GM19395 (cell line): Measurements from ENCODE around the gene LRRC8A.

Experiments
- ATAC-seq: cut with Tn5 transposase; IDR thresholded peaks from one replicate; pipeline ENCODE4 v1.9.1; 2021; ENCODE audit warnings: mild to moderate bottlenecking, moderate library complexity; ENCODE audit not compliant: unreplicated experiment

The LRRC8A gene

DNA sequence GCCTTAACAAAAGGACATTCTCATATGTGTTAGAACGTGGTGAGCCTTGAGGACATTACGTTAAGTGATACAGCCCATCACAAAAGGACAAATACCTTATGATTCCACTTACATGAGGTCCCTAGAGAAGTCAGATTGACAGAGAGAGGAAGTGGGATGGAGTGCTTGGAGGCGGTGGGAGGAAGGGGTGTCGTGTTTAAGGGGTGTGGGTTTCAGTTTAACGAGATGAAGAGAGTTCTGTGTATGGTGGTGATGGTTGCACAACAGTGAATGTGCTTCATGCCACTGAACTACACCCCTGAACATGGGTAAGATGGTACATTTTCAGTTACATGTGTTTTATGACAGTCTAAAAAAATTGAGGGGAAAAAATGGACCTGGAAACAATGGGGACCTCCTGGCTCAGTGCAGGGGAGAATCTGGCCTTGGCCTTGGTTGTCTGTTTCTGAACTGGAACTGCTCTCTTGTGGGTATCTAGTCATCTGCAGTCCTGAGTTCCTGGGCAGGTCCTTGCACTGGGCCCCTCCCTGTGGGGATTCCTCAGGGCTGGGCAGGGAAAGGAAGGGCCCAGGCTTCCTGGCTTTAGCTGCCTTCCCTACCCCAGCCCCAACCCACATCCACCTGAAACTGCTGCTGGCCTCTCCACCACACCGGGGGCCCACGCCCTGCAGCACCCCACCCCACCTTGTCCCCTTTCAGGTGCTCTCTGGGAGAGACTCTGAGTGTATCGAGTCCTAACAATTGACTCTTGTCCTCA is 17.8 kb downstream of the LRRC8A start:
- ATAC-seq: no peak

- ATAC-seq: no peak
Observed at GRCh38 chr9:128901379-128901778, 19.4 kb downstream of the LRRC8A start.

DNA sequence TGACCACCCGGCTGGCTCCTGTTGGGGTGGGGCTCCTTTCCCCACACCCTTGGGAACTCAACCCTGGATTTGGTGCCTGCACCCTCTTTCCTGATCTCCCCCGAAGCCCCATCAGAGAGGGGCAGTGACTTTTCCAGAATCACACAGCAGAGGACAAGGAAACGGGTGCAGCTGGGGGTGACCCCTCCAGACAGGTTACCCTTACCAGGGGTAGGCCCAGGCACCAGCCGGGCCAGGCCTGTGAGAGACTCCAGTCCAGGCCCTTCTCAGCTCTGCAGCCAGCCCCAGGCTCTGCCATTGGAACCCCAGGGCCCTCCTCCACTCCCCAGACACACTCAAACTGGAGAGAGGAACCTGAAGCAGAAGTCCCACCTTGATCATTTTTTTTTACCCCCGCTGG is 19.9 kb downstream of the LRRC8A start:
- peak; percentile 19 for ATAC-seq

DNA sequence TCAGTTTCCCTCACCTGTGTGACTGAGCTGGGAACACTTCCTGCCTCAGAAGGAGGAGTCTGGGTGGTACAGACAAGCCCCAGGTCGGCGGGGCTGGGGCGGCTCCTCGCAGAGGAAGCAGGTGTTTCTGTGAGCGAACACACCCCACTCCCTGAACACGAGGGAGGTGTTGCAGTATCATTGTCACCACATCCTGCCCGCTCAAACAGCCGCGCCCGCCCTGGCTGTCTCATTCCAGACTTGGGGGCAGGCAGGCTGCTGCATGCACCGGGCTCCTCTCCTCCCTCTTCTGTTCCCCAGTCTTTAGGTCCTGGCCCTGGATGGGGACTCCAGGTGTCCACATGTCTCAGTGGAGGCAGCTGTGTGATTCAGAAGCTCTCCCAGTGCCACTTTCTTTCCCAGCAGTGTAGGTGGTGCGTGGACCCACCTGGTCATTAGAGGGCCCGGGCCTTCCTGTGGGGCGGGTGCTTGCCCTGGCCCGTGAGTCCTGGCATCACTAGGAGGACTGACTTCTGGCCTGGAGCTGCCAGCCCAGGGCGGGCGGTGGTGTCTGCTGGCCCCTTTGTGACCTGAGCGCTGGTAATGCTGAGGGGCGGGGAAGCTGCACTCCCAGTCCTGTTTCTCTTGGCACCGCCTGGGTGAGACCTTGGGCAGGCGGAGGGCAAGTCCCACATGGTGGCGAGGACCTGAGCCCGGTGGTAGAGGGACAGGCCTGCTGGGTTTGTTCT is 20.6 kb downstream of the LRRC8A start:
- peak; percentile 81 for ATAC-seq

DNA sequence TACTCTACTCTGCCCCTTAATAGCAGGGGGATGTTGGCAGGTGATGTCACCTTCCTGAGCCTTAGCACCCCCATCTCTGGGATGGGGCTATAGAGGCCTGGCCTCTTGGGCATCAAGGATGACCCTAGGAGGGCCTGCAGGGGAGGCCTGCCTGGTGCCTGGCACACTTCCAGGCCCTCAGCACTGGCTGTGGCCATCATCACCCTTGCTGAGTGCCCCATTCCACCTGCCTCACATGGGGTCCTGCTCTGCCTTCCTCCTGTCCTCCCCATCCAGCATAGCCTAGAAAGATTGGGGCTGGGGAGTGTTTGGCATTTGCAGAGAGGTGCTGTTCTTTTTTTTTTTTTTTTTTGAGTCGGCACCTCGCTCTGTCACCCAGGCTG is 21.1 kb downstream of the LRRC8A start:
- ATAC-seq: no peak

DNA sequence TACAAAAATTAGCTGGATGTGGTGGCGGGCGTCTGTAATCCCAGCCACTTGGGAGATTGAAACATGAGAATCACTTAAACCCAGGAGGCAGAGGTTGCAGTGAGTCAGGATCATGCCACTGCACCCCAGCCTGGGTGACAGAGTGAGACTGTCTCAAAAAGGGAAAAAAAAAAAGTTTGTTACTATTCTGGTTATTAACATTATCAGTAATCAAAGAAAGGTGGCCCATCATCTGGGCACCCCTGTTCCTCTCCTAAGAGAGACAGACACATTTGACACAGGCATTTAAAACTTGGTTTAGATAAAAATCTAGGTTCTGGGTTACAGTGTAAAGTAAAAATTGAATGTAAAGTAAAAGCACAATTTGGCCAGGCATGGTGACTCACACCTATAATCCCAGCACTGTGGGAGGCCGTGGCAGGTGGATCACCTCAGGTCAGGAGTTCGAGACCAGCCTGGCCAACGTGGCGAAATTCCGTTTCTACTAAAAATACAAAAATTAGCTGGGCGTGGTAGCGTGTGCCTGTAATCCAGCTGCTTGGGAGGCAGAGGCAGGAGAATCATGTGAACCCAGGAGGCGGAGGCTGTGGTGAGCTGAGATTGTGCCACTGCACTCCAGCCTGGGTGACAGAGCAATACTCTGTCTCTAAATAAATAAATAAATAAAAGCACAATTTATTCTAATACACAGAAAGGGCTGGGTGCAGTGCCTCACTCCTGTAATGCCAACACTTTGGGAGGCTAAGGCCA is 22.1 kb downstream of the LRRC8A start:
- ATAC-seq: no peak

DNA sequence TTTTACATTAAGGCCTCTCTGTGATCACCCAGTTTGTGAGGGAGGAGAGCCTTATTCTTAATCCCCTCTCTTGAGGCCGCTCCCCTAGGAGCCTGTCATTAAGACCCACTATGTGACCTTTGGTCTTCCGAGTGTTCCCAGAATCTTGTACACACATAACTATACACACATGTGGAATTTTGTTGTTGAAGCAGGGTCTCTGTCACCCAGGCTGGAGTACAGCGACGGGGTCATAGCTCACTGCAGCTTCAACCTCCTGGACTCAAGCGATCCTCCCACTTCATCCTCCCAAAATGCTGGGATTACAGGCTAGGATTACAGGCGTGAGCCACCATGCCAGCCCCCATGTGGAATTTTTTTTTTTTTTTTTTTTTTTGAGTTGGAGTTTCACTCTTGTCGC is 24.0 kb downstream of the LRRC8A start:
- no peak for ATAC-seq

GRCh38 chr9:128906741-128907140 is 24.8 kb downstream of the LRRC8A start:
- no peak for ATAC-seq

DNA sequence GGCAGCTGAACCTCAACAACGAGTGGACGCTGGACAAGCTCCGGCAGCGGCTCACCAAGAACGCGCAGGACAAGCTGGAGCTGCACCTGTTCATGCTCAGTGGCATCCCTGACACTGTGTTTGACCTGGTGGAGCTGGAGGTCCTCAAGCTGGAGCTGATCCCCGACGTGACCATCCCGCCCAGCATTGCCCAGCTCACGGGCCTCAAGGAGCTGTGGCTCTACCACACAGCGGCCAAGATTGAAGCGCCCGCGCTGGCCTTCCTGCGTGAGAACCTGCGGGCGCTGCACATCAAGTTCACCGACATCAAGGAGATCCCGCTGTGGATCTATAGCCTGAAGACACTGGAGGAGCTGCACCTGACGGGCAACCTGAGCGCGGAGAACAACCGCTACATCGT is 26.4 kb downstream of the LRRC8A start:
- ATAC-seq: no peak

DNA sequence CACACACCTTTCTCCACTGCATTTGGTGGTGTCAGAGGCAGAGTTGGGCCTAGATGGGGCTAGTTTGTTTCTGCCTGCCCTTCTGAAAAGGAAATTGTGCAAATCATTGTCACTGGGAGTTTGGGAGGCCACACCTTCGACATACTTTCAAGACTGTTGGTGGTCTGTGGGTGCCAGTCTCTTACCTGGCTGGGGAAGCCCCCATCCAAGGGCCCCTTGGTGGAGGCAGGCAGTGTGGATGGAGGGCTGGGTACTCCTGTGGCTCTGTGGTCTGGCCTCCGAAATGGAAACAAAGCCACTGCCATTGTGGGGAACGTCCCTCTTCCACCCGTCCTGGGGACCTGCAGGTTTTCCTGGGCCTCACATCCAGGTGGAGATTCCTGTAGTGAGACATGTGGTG is 27.9 kb downstream of the LRRC8A start:
- no peak for ATAC-seq

- ATAC-seq: no peak
Observed at GRCh38 chr9:128910906-128911305, 29.0 kb downstream of the LRRC8A start.

DNA sequence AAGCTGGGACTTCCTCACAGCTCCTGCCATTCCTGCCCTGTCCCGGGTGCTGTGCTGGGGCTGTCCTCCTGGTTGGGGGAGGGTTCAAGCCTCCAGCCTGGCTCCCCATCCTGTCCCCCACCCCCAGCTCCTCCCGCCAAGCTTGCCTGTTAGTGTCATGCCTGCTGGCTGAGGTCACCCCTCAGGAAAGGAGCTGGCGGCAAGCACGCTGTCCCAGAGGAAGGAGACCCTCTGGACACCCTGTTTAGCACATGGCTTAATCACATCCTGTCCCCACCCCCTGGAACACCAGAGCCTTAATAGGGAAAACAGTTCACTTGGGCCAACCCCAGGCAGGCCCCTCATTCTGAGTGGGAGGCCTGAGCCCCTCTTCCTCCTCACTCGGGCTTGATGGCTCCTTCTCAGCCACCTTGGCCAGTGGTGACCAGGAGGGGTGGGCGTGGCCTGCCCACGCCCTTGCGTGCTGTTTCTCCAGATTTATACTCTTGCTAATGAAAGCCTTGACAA is 29.6 kb downstream of the LRRC8A start:
- ATAC-seq: no peak

- no peak for ATAC-seq
Observed at GRCh38 chr9:128912270-128912853, 30.4 kb downstream of the LRRC8A start.

DNA sequence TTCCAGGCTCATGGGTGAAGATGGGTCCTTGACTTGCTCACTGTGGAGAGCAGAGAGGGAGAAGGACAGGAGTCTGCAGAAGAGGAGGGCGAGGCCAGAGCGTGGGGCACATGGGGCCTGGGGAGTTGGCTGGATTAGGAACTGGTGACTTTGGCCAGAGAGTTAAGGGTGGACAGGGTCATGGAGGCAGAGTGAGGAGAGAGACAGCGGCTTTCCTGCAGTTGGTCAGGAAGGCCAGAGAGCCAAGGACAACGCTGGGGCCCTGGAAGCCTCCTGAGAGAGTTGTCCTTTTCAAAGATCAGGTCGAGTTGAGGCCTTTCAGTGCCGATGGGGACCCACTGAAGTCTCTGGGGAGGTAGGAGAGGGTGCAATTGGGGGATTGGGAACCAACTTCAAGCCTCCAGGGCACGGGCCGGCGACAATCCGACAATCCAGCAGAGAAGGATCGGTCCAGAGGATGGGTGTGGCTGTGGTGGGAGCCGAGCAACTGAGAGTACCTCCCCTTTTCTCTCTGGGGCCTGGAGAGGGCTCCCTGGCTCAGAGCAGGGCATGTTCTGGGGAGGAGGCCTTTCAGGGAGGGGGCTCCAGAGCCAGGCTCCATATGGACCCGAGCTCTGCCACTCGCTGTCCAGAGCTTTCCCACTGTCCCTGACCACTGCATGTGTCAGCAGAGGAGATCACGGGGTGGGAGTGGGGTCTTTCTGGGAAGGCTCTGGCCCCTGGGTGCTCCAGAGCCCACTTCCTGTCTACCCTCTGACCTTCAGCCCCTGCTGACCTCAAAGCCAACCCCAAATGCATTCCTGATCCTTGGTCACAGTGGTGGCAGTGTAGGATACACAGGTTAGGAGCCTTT is 31.3 kb downstream of the LRRC8A start:
- no peak for ATAC-seq

DNA sequence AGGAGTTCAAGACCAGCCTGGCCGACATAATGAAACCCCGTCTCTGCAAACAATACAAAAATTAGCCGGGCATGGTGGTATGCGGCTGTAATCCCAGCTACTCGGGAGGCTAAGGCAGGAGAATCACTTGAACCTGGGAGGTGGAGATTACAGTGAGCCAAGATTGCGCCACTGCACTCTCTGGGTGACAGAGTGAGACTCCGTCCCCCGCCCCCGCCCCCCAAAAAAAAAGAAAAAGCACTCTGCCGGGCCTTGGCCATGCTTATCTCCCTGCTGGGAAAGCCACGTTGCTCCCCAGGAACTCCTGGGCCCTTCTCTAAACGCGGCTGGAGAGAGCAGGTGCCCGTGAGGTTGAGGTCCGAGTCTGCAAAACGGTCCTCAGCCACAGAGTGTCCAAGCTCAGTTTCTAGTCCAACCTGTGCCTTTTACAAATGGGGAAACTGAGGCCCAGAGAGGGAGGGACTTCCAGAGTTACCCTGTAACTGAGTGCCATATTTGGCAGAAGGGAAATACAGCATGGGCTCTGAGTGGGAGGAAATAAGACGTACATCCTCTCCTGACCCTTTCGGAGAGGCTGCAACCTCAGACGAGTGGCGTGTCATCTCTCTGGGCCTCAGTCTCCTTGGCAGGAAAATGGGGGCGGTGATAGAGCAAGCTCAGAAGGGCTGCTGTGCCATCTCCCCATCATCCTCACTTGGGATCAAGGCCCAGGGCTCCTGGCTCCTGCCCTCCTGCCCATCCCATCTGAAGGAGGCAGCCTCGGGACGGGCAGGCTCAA is 32.3 kb downstream of the LRRC8A start:
- ATAC-seq: no peak

GRCh38 chr9:128916204-128916603 is 34.3 kb downstream of the LRRC8A start:
- ATAC-seq: no peak

GRCh38 chr9:128916745-128917144 is 34.8 kb downstream of the LRRC8A start:
- ATAC-seq: no peak

DNA sequence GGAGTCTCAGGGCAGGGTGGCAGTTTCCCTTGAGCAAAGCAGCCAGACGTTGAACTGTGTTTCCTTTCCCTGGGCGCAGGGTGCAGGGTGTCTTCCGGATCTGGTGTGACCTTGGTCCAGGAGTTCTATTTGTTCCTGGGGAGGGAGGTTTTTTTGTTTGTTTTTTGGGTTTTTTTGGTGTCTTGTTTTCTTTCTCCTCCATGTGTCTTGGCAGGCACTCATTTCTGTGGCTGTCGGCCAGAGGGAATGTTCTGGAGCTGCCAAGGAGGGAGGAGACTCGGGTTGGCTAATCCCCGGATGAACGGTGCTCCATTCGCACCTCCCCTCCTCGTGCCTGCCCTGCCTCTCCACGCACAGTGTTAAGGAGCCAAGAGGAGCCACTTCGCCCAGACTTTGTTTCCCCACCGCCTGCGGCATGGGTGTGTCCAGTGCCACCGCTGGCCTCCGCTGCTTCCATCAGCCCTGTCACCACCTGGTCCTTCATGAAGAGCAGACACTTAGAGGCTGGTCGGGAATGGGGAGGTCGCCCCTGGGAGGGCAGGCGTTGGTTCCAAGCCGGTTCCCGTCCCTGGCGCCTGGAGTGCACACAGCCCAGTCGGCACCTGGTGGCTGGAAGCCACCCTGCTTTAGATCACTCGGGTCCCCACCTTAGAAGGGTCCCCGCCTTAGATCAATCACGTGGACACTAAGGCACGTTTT is 35.4 kb downstream of the LRRC8A start:
- ATAC-seq: no peak

DNA sequence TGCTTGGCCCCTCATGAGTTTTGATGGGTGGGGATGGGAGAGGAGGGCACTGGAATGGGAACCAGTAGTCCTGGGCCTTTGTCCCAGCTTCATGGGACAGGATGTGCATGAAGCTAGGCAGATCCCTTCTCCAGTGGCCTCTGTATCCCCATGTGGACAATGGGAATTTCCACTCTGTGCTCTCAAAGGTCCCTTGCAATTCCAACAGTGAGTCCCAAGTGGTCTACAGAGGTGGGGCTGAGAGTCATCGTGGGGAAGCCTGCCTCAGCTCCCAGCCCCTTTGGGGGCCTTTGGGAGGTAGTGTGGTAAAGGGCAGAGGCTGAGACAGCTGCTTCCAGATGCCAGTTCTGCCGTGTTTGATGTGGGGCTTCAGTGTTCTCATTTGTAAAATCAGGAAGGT is 37.0 kb downstream of the LRRC8A start:
- ATAC-seq: no peak
